Activated CD4-positive, alpha-beta T cell treated with anti-CD3 and anti-CD28 coated beads, Interleukin-2, amount 50 U/mL, for 16 hours (primary cell): Measurements from ENCODE around the gene FADS3.
A peak's percentile ranks its signal among the peaks of the same experiment; 100 is the strongest.

Experiments
- DNase-seq: peaks from one replicate; pipeline ENCODE4 v3.0.0-alpha.2; 2020

FADS3 gene, protein sequence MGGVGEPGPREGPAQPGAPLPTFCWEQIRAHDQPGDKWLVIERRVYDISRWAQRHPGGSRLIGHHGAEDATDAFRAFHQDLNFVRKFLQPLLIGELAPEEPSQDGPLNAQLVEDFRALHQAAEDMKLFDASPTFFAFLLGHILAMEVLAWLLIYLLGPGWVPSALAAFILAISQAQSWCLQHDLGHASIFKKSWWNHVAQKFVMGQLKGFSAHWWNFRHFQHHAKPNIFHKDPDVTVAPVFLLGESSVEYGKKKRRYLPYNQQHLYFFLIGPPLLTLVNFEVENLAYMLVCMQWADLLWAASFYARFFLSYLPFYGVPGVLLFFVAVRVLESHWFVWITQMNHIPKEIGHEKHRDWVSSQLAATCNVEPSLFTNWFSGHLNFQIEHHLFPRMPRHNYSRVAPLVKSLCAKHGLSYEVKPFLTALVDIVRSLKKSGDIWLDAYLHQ

DNA sequence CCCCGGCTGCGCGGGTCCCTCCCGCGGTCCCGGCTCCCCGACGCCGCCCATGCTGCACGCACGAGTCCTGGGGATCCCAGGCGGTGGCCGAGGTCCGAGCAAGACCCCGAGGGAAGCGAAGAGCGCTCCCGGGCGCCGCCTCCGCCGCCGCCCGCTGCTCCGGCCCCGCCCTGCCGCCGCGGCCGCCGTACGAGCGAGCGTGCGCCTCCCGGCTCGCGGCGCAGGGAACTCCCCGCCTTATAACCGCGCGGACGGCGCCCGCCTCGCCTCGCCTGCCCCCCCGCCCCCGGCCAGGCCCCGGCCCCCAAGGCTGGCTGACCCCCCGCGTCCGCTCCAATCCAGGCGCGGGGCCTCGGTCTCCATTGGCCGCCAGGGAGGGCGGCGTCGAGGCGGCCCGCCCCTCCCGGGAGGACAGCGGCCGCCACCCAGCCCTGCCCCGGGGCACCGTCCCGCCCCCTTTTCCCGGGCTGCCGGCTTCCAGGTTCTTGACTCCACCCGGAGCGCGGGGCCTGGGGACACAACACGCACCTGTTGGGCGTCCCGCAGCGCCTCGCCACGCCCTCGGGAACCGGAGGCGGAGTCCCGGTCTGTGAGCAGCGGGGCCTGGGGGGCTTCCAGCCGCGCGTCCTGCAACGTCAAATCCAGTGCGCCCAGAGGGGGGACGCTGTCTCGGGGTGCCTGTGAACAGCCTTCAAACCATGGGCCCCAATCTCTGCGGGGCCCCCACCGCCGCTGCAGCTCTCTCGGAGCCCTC is at the start of gene FADS3:
Gene FADS3, minus strand, starts transcription at position 215 of the 754 bp plus-strand sequence. Its CDS starts 164 bp downstream, at position 51.
- peak; percentile 25 for DNase-seq

GRCh38 chr11:61940466-61940865 is 49.1 kb upstream of the FADS3 start:
- DNase-seq: no peak

GRCh38 chr11:61935861-61936260 is 44.5 kb upstream of the FADS3 start:
- no peak for DNase-seq

DNA sequence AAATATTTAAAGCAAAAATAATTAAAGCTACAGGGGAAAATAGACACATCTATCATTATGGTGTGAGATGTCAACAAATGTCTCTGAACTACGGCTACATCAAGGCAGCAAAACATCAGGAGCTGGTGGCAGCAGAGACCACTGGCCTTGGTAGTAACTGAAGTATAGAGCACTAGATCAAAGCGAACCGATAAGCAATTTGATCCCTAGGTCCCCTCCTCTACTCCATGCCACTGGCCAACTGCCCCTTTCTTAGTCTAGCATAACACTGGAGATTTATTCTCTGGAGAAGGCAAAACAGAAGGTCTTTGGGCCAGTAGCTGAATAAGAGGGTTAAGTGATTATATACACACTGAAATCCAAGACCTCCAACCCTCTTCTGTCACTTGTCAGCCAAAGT is 39.6 kb upstream of the FADS3 start:
- DNase-seq: no peak

DNA sequence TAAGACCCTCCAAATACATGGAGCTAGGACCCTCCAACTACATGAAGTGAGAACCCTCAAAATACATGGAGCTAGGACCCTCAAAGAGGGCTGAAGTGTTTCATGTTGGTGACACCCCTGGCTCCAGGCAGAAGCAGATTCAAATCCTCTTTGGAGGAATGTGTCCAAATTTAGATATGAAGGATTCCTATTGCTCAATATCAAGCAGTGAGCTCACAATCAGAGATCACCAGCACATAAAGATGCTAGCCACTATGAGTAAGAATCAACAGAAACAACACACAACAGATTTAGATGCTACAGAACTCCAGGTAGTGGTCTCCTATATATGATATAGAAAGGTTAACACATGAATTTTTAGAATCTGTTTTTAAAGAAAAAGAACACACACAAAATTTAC is 37.3 kb upstream of the FADS3 start:
- DNase-seq: no peak

GRCh38 chr11:61927501-61927900 is 36.2 kb upstream of the FADS3 start:
- DNase-seq: no peak

DNA sequence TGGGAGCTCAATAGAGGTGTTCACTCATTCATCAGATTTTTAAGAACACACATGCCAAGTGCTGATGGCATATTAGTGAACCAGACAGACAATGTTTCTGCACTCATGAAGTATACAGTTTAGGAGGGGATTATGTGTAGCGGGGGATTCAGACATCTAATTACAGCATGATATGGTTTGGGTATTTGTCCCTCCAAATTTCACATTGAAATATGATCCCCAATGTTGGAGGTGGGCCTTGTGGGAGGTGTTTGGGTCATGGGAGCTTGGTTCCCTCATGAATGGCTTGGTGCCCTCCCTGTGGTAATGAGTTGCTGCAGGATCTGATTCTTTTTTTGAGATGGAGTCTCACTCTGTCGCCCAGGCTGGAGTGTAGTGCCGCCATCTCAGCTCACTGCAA is 34.9 kb upstream of the FADS3 start:
- no peak for DNase-seq

DNA sequence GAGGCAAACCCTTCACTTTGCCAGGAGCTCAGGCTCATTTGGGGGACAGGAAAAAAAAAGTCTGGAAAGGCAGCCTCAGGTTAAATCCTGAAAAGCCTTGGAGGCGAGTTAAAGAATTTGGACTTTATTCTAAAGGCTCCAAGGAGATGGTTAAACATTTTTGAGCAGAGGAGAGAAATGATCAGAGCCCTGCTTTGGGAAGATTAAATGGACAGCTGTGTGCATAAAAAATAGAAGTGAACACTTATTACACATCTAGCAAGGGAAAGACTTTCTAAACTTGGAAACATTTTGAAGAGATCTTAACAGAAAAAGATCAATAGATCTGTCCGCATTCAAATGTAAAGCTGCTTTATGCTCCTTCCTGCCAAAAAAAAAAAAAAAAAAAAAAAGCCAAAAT is 34.4 kb upstream of the FADS3 start:
- no peak for DNase-seq

DNA sequence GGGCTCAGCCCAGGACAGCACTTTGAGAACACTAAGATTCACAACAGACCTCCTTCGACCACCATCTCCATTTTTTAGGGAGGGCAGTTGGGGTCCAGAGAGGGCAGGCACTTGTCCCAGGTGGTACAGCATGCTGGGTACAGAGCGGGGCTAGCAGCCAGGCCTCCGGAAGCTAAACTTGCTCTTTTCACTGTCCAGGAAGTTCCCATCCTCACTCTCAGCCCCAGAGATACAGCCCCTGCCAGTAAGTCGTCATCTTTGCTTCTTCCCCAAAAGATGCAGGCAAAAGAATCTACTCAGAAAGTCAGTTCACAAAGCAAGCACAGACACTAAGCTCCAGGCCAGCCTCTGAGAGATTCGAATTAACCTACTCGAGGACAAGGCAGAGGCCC is 32.7 kb upstream of the FADS3 start:
- no peak for DNase-seq

DNA sequence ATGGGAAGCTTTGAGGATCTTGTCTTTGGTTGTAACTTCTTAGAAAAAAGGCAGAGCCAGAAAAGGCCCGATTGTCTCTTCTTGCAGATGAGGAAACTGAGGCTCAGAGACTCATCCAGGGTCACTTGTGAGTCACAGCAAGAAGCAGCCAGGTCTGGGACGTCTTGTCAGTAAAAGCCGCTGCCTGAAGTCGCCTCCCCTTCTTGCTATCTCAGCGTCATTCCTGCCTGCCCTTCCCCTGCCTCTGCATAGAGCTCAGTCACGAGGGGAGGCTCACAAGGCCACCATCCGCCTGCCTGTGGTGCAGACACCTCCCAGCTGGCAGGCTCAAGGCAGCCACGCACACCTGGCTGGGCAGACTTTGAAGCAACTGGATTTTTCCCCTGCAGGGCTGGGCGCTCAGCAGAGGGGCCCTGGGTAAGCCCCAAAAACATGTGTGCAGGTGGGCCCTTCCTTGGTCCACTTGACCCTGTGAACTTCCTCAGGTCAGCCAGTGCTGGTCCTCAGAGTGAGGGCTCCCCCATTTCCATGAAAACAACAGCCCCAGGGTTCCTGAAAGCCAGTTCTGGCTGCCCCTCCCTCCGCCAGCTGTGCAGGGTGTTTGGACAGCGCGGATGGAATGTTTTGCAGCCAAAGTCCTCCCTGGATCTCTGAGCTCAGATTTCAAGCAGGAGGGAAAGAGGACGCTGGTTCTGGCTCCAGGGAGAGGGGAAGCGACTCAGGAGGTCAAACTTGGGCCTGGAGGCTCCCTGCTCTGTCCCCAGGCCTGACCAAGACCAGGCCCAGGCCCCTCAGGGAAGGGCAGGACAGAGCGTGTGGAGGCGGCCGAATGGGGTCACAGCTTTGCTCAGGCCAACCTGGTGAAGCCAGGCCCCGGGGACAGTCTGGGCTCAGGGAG is 32.1 kb upstream of the FADS3 start:
- DNase-seq: no peak

GRCh38 chr11:61922539-61922938 is 31.2 kb upstream of the FADS3 start:
- no peak for DNase-seq

GRCh38 chr11:61921446-61921845 is 30.1 kb upstream of the FADS3 start:
- no peak for DNase-seq

DNA sequence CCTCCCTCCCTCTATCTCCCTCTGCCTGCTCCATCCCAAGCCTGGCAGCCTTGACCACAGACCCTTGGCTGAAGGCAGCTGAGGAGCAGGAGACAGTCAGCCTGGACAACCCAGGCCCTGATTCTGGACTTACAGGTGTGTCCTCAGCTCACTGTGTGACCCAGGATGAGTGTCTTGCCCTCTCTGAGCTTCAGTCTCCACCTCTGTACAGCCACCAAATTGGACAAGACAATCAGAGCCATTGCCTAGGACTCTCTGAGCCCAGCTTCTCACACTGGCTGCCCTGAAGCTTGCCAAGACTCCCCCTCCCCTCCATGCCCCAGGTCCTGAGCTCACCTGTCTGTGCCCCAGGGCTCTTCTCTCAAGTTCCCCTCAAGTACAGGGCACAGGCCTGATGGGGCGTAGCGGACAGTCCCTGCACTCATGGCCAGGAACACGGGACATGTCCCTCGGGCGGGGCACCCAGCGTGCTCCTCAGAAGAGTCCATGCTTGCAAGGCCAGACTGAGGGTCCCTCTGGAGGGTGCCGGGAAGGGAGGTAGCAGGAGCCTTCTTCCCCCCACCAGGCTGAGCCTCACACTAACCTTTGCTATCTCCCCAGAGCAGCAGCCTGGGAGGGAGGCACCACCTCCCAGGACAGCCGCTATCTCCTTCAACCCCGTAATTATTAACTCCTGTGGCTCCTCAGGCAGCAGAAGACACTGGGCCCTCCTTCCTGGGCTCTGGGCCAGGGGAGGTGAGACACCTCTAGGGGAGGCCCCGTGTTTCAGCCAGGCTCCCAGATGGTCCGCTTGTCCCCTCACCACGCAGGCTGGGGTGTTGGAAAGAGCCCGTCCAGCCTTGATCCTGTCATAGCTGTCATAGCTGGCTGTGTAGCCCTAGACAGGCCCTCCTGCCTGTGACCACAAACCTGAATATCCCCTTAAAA is 28.6 kb upstream of the FADS3 start:
- no peak for DNase-seq

DNA sequence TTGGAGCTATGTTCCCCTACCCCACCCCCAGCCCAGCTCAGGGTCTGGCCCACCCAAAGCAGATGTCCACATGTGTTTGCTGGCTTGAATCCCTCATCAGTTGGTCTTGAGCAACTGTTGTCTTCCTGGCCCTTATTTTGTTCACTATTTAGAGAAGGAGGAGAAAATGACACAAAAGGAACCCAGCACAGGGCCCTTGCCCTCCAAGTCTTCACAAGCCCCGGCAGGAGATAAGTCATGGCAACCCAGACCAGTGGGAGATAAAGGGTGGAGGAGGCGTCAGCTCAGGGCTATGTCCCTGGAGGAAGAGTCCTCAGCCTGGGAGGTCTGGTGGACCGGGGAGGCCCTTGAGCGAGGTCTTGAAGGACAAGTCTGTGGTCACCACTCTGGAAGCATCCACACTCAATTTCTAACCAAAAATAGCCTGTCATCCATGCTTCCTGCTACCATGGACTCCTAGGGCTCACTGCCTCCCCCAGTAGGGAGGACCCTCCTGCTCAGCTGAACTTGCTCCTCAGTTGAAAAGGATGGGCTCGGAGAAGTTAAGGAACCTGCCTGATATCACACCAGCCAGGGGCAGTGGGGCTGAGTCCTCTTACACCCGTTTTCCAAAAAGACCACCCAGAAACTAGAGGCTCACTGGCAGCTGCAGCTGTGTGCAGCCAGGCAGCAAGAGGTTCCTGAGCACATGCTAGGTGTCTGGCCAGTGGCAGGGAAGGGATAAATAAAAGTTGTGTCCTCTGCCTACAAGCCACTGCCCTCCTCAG is 27.8 kb upstream of the FADS3 start:
- no peak for DNase-seq

GRCh38 chr11:61918251-61918937 is 27.0 kb upstream of the FADS3 start:
- DNase-seq: no peak

DNA sequence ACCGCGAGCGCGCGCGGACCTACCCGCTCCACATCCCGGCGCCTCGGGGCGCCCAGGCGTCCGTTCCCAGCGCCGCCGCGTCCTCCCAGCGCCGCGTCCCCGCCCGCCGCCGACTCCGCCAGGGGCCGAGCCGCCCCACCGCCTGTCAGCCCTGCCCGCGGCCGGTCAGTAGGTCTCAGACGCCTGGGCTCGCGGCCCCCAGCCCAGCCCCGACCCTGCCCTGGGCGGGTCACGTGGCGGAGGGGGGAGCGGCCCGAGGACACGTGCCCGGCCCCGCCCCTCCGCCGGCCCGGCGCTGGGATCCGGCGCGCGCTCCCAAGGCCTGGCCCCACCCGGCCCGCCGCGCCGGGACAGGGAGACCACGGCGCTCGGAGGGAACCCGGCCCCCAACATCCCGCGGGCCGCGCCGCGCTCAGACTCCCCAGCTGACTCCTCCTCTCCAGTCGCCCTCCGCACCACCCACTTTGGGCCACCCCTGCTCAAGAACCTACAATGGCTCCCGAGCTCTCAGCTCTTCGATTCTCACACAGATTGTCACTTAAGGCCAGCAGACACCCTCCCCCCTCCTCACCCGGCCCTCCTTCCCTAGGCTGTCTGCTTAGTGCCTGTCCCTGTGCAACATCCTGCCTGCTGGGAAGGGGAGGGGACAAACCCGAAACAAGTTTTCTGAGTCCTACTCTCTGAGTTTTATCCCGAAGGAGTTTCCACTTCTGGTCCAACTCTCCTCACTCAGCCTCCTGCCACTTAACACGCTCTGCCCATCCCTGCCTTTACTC is 26.2 kb upstream of the FADS3 start, which contains the start of gene RAB3IL1:
Gene RAB3IL1, minus strand, starts transcription at position 233 of the 776 bp plus-strand sequence. Its CDS starts 199 bp downstream, at position 34.
- DNase-seq: no peak

DNA sequence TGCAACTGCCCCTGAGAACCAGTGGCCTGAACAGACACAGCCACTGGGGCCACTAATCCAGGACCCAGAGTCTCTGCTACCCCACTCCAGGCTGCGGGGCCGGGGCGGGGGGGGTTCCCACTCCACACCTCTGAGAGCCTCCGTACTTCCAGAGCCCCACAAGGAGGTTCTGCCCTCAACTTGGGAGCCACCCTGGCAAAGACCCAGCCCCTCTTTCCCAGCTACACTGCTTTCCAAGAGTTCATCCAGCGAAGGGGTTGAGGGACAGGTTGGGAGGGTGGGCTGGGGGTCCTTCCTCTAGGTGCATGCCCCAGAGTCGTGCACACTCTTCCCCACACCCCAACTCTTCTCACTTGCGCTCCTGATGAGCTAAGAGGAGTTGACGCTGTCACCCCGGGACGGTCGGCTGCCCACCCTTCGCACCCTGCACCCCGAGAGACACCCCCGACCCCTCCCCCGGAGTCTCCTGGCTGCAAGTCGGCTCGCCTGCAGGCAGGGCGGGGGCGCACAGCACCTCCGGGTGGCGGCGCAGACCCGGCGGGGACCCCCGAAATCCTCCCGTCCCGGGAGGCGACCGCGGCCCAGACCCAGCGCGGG is 25.5 kb upstream of the FADS3 start:
- no peak for DNase-seq

DNA sequence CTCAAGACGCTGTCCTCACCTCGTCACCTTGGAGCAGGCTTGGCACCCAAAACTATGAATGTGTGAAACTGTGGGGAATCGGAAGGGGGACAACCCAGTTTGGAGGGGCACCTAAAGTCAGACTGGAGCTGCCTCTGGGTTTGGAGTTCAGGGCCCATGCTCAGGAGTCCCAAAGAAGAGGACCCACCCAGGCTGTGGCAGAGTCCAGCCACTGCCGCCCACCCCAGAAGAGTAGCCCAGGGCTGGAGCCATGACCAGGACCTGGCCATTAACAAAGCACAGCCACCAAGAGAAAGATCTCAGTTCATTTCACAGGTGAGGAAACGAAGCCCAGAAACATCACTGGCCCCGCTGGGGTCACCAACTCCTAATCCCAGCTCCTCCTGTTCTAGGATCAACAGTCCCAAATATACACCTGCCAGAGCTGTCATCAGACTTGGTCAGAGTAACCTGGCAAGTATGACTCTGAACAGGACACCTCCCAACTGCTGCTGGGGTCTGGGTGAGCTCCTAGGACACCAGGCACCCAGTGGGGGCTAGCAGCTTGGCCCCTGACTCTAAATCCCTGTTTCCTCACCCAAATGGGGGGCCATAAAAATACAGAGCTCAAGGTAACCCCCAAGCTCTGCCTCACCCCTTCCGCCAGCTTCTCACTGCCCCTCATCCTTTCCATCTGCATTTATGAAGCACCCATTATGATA is 23.3 kb upstream of the FADS3 start:
- DNase-seq: no peak
